LHCN-M2 (cell line): ENCODE data around the gene SIL1. TPM values are rescaled to one million over a fixed set of nuclear protein-coding genes. Genes with fewer than 3 reads are reported as not detected.

ENCODE experiments used
- DNase-seq: peaks from one replicate; pipeline ENCODE4 v3.0.0-alpha.2; 2012; ENCODE audit warnings: low read depth
- total RNA-seq: library from RNA; depleted of rRNA; stranded (reverse); fragments of >200 nt; gene quantifications from 2 replicates; pipeline ENCODE4 v1.2.3, GENCODE V29; 2014

SIL1 gene
- total RNA-seq, 1 experiment from 2014 or later = 41.4 TPM

DNA sequence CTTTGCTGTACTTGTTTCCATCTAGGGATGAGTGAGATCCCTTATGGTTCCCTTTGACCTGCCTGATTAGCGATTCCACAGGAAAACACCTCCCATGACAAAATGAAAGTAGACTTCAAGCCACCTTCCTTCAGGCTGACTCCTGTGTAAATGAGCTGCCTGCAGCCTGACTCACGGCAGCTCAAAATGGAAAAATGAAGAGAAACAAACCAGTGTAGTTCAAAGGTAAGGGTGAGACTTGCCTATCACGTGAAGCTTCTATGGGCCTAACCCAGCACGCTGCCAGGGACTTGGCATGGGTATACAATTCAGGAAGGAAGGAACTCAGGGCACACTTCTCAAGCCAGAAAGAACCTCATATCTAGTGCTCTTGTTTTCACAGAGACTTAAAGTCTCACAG is 212.9 kb downstream of the SIL1 start:
- DNase-seq = no peak

DNA sequence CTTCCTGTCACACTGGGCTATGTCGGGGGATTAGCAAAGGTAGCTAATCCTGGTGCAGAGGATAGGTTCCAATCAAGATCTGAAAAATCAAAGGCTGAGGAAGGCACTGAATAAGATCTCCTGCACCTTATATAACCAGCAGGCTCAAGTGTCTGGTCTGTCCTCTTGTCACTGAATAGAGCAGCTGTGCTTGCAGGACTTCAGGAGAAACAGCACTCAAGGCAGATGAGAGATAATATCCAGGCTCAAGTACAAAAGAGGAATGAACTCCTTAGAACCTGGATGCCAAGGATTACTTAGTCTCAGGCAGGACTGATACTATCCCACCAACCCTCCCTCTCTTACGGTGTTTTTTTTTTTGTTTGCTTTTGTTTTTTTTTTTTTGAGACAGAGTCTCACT is 214.2 kb downstream of the SIL1 start:
- no peak for DNase-seq

DNA sequence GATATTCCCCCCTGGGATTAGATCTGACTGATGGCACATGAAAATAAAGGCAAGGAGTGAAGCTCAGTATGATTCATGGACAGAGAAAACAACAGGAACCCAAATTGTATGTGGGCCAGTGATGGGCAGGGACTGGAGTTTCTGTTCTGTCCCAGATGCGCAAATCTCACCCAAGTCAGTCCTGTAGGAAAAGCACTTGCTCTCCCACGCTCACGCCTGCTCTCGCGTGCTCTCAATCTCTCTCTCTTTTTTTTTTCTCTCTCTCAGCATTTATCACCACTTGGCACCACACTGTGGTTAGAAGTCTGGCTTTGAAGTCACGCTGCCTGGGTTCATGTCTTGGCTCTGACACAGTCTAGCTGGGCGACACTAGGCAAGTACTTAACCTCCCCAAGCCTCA is 216.6 kb downstream of the SIL1 start:
- DNase-seq = peak; percentile 47

DNA sequence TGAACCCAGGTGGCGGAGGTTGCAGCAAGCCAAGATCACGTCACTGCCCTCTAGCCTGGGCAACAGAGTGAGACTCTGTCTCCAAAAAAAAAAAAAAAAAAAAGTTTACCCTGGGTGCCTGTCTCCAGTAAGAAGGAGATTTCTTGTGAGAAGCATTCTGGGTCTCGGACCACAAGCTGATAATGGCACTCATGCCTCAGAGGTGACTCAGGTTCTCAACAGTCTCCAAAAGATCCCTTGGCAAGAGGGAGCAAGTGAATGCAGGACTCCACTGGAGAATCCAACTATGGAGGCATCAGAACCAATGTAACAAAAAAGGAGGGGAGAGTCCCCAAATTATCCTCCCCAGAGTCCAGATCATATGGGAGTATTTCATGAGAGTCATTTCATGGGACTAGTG is 217.0 kb downstream of the SIL1 start:
- DNase-seq = peak; percentile 45

DNA sequence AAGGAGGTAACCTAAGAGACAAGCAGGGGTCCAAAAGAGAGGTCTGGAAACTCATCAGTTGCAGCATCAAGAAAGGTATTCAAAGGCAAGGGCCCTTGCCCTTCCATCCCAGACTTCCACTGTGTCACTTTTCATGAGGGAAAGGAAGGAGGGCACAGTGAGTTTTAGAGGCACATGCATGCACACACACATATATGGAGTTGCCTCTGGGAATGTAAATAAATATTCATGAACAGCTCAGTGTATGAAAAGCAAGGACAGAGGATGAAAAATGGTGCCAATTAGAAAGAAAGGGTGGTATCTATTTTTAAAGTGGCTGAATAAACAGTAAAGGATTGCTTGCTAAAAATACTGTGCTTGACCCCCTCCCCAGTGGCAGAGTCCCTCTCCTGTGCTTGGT is 217.7 kb downstream of the SIL1 start:
- DNase-seq = no peak

DNA sequence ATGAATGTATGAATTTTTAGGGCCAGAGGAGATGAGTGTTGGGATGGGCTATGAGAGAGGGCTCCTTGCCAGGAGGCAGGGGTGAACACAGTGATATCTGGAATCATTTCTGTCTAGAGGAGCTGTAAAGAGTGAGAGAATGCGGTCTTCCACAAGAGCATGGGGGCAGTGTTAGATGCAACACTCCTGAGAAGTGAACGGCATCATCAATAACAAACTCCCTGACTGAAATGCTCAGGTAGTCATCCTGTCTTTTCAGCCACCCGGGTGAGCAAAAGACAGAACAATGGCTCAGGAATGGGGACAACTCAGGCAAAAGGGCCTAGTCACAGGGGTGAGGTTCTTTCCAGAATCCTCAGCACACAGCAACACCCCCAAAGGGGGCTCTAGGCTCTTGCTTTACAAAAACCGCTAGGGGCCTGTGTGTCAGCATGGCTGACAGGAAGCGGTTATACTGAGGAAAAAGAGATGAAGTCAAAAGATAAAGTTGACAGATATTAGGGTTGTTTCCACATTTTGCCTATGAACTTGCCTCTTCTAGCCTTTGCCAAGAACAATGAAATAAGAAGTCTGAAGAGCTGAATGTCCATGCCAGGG is 218.4 kb downstream of the SIL1 start:
- DNase-seq = no peak

DNA sequence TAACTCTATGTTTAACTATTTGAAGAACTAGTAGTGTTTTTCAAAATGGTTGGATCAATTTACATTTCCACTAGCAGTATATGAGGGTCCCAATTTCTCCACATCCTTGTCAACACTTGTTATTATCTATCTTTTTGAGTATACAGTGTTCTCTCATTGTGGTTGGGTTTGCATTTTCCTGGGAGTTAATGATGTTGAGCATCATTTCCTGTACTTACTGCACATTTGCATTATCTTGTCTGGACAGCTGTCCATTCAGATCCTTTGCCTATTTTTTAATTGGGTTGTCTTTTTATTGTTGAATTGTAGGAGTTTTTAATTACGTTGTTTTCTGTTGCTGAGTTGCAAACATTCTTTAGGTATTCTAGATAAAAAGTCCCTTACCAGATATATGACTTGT is 219.6 kb downstream of the SIL1 start:
- no peak for DNase-seq

DNA sequence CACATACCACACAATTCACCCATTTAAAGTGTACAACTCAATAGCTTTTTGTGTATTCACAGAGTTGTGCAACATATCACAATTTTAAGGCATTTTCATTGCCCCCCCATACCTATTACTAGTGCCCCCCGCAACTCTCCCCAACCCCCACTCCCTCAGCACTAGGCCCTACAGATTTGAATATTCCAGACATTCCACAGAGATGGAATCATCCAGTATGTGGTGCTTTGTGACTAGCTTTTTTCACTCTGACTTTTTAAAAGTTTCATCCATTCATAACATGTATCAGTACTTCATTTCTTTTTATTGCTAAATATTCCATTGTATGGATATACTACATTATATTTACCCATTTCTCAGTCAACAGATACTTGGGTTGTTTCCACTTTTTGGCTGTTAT is 220.1 kb downstream of the SIL1 start:
- DNase-seq = no peak

DNA sequence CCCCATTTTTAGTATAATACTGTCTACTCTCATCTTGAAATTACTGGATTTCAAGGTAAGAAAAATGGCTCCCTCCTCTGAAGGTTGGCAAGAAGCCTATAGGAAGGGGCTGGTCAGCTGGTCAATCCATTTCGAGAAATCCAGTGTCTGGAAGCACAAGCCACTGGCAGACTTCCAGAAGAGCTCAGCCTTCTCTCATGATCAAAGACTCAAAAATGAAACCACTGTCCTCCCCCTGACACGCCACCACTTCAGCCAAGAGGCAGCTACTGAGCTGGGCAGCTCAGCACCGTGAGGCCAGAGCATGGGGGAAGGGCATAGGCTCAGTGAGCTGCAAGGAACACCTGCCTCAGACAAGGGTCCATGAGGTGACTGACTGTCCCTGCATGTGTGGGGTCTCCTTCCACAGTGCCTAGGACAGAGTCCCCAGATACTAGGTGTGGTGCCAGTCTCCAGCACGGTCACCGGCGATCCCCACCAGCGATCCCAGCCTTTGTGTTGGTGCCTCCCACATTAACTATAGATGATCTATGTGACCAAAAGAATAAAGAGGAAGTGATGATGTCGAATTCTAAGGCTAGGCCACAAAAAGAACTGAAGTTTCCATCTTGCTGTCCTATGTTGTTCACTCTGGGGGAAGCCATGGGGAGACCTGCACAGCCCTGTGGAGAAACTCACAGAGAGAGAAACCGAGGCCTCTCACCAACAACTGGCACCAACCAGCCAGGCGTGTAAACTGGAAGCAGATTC is 222.9 kb downstream of the SIL1 start:
- peak; percentile 57 for DNase-seq

DNA sequence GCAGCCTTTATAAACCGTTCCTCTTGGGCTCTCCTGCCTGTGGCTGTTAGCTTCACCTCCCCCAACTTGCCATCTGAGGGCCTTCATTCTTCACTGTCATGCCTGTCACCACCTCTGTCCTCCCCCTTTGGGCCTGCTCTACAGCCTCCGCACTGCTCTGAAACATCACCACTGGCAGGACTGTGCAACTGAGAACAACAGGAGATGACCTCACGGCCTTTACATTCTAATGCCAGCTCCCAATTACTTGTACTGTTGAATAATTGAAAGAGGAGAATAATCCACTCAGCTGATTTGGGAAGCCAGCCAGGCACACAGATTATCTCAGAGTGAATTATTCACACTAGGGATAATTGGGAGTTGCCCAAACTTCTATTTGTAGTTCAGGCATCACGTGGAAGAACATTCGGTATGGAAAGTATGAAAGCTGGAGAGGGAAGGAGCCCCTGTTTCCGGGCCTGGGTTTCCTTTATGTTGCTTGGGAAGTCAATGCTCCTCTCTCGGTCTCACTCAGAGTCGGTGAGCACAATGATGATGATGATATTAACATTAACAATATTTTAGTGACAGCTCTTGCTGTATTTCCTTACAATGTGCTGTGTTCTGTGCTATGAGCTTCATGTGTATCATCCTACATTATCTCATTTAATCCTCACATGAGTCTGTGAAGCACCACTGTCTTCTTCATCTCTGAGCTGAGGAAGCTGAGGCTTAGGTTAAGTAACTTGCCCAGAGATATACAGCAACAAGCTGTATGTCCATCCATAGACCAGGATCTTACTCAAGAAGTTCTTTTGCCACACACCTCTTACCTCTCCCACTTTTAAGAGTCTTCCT is 223.7 kb downstream of the SIL1 start:
- DNase-seq = no peak

DNA sequence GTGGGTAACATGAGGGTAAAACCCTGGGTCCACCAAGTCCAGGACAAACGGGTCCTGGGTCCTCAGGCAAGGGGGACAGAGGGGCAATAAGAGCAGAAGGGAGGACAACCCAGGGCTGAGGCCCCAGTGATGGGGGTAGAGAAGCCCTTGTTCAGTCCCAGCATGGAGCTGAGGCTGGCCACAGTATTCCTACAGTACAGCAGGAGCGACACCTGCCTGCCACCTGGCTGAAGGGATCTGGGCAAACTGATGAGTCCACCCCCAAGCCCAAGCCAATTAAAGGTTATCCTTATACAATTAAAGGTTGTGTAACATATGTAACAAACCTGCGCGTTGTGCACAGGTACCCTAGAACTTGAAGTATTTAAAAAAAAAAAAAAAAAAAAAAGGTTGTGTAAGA is 225.3 kb downstream of the SIL1 start:
- no peak for DNase-seq

DNA sequence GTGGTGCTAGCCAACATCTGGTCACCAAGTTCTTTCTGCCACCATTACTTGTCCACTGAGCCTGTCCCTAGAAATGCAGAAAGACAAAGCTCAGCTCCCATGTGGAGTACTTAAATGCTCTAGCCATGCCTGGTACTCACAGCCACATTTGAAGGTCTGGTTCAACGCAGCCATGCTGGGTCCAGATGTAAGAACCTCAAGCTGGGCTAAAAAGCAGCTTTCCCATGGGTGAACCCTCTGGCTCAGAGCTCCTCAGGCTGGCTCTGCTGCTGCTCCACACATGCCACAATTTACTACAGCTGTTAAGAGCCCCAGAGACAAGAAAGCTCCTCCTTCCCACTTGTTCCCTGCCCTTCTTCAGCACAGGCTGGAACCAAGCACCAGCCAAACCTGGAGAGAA is 225.9 kb downstream of the SIL1 start:
- peak; percentile 17 for DNase-seq

DNA sequence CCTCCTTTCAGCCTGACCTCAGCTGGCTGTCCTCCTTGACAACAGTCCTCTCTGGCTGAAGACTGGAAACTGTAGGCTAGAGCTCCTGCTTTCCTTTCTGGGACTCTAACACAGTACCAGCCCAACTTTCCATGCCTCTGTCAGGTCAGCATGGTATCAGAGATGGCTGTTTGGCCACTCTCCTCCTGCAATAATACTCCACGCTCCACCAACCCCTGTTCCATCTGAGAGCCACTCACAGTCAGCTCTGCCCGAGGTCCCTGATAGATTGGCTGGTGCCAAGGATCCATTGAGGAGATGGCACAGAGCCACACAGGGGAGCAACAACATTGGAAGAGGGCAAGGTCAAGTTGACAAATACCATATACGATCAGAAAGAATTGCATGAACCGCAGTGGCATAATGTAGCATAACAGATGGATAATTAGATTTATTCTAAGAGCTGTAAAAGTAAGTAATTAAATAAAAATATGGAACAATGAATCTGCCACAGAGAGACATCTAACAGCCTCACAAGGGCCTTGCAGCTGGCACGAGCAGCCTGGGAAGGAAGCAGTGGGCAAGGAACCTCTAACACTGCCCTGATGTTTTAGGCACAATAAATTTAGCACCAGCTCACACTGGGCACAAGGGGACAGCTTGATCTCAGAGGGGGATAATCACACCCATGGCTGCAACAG is 228.7 kb downstream of the SIL1 start:
- no peak for DNase-seq

DNA sequence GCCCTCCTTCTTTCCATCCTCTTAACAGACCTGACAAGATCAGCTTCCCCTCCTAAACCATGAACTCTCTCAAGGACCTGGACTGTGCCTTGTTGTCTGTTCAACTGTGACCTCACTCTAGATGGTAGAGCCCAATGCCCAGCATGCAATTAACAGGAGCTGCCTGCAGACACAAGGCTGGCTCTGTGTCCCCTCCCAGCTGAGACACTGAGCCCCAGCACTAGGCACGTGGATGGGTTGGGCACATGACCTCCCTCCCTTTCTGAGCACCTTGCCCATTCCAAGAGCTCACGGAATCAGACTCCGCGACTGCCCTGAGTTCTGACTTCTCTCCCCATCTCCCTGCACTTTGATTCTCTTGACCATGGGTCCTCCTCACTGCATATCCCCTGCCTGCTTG is 229.6 kb downstream of the SIL1 start:
- DNase-seq = no peak

DNA sequence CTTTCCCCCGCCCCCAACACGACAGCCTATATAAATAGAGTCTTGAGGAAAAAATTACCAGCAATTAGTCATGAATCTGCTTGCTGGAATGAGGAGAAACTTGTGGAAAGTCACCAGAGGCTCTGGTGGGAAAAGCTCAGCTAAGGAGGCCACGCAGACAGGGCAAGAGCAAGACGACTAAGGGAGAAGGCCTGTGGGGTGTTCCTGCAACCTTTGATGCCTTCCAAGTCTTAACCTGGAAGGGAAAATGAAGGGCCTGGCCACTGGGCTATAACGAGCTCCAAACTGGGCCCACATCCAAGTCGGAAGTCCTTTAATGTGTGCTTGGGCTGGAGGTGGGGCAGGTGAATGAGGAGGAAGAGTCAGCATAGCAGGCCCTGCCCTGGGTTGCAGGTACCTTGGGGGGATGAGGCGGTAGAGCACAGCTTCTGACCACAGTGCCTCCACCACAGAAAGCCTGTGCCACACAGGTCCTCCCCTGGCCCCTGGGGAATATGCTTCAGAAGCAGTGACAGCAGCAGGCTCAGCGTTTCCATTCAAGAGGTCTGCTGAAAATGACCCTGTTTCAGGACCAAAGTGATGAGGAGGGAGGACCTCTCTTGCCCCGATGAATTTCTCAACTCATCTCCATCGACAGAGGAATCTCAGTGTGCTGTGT is 230.2 kb downstream of the SIL1 start:
- DNase-seq = no peak

DNA sequence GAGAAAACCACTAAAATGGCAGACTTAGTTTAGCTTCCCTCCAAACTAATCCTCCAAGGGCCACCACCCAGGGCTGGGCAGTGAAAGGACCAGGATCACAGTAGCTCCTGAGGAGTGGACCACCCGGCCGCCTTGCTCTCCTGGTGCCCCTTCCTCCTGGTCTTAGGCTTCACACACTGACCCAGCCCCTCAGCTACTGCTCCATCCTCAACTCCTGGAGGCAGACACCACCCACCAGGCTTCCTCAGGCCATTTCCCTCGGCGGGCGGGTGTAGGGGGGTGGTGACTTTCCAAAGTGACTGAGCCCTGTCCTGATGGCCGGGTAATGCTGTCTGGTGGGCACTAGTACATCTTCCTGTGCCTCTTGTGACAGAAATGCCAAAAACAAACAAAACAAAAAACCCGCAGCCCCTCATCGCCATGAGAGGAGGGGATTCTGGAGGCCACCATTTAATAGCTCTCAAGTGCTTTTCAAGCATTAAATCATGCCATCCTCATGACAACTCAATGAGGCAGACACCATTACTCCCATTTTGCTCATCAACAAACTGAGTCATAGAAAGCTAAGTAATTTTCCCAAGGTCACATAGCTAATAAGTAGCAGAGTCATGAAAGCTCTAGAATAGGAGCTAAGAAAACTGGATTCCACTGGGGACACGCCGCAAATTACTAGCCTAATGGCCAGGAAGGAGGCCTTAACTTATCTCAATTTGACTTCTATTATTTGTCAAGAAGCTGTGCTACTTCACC is 231.8 kb downstream of the SIL1 start:
- no peak for DNase-seq

DNA sequence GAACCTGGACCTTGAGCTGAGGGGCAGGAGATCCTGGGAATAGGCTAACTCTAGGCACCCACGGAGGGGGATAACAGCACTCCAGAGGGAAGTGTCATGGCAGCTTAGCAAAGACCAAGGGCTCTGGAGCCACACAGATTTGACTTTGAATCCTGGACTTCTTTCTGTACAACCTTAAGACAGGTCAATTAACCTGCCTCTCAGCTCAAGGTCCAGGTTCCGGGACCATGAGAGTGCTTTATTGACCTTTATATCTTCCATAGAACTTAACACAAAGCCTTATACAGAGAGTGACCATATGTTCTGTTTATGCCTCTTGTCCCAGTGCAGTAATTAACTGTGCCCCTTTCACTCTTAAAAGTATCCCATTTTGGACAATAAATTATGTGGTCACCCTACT is 232.5 kb downstream of the SIL1 start:
- no peak for DNase-seq

DNA sequence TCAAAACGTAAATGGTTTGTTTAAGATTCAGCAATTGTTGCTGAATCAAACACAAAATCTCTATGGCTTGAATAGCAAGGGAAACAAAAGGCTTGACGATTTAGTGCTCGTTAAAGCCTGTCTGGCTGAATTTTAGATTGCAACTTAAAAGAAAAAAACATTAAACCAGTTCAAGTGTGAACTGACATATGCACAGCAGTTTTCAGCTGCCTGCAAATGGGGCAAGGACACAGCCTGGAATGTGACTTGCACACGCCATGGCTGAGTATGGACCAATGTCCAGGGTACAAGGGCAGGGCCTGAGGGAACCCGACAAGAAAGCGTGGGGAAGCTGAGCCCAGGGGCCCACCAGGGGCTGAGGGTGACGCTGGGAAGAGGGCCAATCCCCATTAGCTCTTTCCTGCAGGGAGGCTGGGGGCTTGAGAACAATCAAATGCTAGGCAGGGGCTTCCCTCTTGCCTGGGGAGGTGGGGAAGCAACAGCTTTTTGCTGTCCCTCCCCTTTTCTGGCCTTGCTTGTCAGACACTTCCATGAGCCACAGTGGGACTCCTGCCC is 233.4 kb downstream of the SIL1 start:
- no peak for DNase-seq

DNA sequence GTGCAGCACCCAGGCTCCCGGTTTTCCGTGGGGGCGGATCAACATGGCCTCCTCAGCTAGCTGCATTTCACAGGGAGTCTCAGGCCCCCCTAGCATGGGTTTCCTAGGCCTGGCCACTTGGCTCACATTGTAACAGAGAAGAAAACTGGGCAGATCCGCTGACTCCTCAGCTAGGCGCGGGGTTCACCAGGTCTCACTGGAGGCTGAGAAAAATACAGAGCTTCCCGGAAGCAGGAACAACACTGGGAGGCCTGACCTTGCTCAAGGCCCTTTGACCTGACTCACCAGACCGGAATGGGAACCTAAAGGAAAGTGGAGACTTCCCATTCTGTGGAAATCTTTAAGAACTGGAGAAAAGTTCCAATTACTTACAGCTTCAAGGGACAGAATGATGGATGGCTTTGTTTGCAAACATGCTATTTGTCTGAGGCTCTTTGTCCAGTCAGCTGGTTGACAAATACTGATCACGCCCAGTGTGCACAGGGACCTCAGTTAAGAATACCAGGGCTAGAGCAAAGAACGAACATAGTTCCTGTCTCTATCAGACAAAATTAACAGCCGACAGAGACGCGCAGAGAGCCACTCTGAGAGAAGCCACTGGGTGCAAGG is 234.3 kb downstream of the SIL1 start:
- DNase-seq = no peak
